ENCODE measurements around the gene ADH4. TPM values are rescaled to one million over a fixed set of nuclear protein-coding genes. Genes with fewer than 3 reads are reported as not detected.

Gene ADH4
- total and polyA plus RNA-seq, 2 donors (not counting 3 experiments of a cell fraction or from before 2014, with no cell fraction given): not detected

- no peak overlapping the region for H3K4me2 ChIP-seq (ENCODE audit: insufficient read depth, low read length)
- no TSS peak for BruUV-seq (replicated peaks)
- H3K9me1 ChIP-seq (replicated peaks; ENCODE audit: control insufficient read depth, extremely low read depth, insufficient read depth, low read length): peaks cover 3% of the 10 kb centered on the region
- intact Hi-C loops (cut with micrococcal nuclease): no loop called here
- POLR2A ChIA-PET: no interaction called here
- FAIRE-seq (no peak), DNase-seq (ENCODE audit: low read depth, low spot score) (no peak)
- H3K27me3 ChIP-seq (ENCODE audit: control insufficient read depth in 2 of 2, insufficient read depth in 2 of 2, low read length in 2 of 2): no peaks in the 10 kb centered on the region
- H3K4me3 ChIP-seq (replicated peaks in 1 of 3; ENCODE audit: insufficient read depth in 1 of 3, low read depth in 1 of 3, low read length in 3 of 3): no peak overlapping the region
- no peaks in the 10 kb centered on the region for H3K79me2 ChIP-seq (ENCODE audit: control insufficient read depth, insufficient read depth, low read length)
- CTCF ChIA-PET: no interaction called here
- no peaks in the 10 kb centered on the region for H3K36me3 ChIP-seq (ENCODE audit: control insufficient read depth in 2 of 2, extremely low read depth in 1 of 2, insufficient read depth in 2 of 2, low read length in 2 of 2)
- H3K9me3 ChIP-seq (replicated peaks; ENCODE audit: control insufficient read depth, insufficient read depth, low read length): no peaks in the 10 kb centered on the region
- no peak overlapping the region for H3K9ac ChIP-seq (replicated peaks; ENCODE audit: extremely low read depth, insufficient read depth, low read length)
- H4K20me1 ChIP-seq (replicated peaks; ENCODE audit: control insufficient read depth, extremely low read depth, insufficient read depth, low read length): no peaks in the 10 kb centered on the region
- no peak overlapping the region for H3K27ac ChIP-seq (ENCODE audit: insufficient read depth, low read depth, low read length)
- H3K4me1 ChIP-seq (ENCODE audit: control insufficient read depth, extremely low read depth, insufficient read depth, low read length): no peaks in the 10 kb centered on the region
- TF ChIP-seq POLR2A (IDR thresholded peaks at IDR 0.05; ENCODE audit: low read depth, low read length) (no peak), EZH2 (IDR thresholded peaks at IDR 0.05; ENCODE audit: borderline replicate concordance, low read depth, low read length, severe bottlenecking) (no peak), FOS (IDR thresholded peaks at IDR 0.05; ENCODE audit: borderline replicate concordance, insufficient read depth, low read length) (no peak), POLR2AphosphoS5 (IDR thresholded peaks at IDR 0.05; ENCODE audit: insufficient read depth, low read depth, low read length) (no peak), GATA2 (IDR thresholded peaks at IDR 0.05; ENCODE audit: insufficient read depth, insufficient read length, low read depth, low read length) (no peak)
- dilution Hi-C loops (cut with MboI; ENCODE audit: extremely low pct_ligation_motif_present, low sequenced_read_pairs): no loop called here
- H2AFZ ChIP-seq (ENCODE audit: low read depth, low read length): no peak overlapping the region
Measured at GRCh38 chr4:99134586-99134985, 9.5 kb downstream of the ADH4 start.

GRCh38 chr4:99131378-99131777 lies 12.7 kb downstream of the ADH4 start:
- H3K27ac ChIP-seq (ENCODE audit: insufficient read depth, low read depth, low read length): no peak overlapping the region
- no peaks in the 10 kb centered on the region for H4K20me1 ChIP-seq (replicated peaks; ENCODE audit: control insufficient read depth, extremely low read depth, insufficient read depth, low read length)
- no TSS peak for BruUV-seq (replicated peaks)
- H3K27me3 ChIP-seq (ENCODE audit: control insufficient read depth in 2 of 2, insufficient read depth in 2 of 2, low read length in 2 of 2): no peaks in the 10 kb centered on the region
- H3K4me1 ChIP-seq (ENCODE audit: control insufficient read depth, extremely low read depth, insufficient read depth, low read length): no peaks in the 10 kb centered on the region
- DNase-seq (ENCODE audit: low read depth, low spot score): no peak
- TF ChIP-seq POLR2AphosphoS5 (IDR thresholded peaks at IDR 0.05; ENCODE audit: insufficient read depth, low read depth, low read length): no peak
- TF ChIP-seq MAX (IDR thresholded peaks at IDR 0.05; ENCODE audit: insufficient read depth, insufficient read length): no peak
- TF ChIP-seq MYC (IDR thresholded peaks at IDR 0.05; ENCODE audit: low read depth, low read length): no peak
- TF ChIP-seq JUN (IDR thresholded peaks at IDR 0.05; ENCODE audit: borderline replicate concordance, insufficient read depth, insufficient read length, low read depth): no peak
- no peaks in the 10 kb centered on the region for H3K79me2 ChIP-seq (ENCODE audit: control insufficient read depth, insufficient read depth, low read length)
- no peak for FAIRE-seq
- peaks cover 3% of the 10 kb centered on the region for H3K9me1 ChIP-seq (replicated peaks; ENCODE audit: control insufficient read depth, extremely low read depth, insufficient read depth, low read length)
- no peak overlapping the region for H3K4me2 ChIP-seq (ENCODE audit: insufficient read depth, low read length)
- ChIA-PET POLR2A (no interaction called here), CTCF (interaction anchor here (1.1 kb wide), 1 partner anchor 10 kb away, joined by 3 read pairs; no protein-coding TSS in a partner anchor)
- intact Hi-C loops (cut with micrococcal nuclease) (no loop called here), dilution Hi-C loops (cut with MboI; ENCODE audit: extremely low pct_ligation_motif_present, low sequenced_read_pairs) (no loop called here)
- H3K9ac ChIP-seq (replicated peaks; ENCODE audit: extremely low read depth, insufficient read depth, low read length): no peak overlapping the region
- H3K4me3 ChIP-seq (replicated peaks in 1 of 3; ENCODE audit: insufficient read depth in 1 of 3, low read depth in 1 of 3, low read length in 3 of 3): no peak overlapping the region
- H3K9me3 ChIP-seq (replicated peaks; ENCODE audit: control insufficient read depth, insufficient read depth, low read length): no peaks in the 10 kb centered on the region
- no peaks in the 10 kb centered on the region for H3K36me3 ChIP-seq (ENCODE audit: control insufficient read depth in 2 of 2, extremely low read depth in 1 of 2, insufficient read depth in 2 of 2, low read length in 2 of 2)
- H2AFZ ChIP-seq (ENCODE audit: low read depth, low read length): no peak overlapping the region
